G401 (cell line): Measurements from ENCODE around the gene ST7L. TPM values are rescaled to one million over a fixed set of nuclear protein-coding genes. Genes with fewer than 3 reads are reported as not detected.
A peak's percentile ranks its signal among the peaks of the same experiment; 100 is the strongest.

Experiments used
- DNase-seq: peaks from one replicate; pipeline ENCODE4 v3.0.0-alpha.2; 2015; ENCODE audit warnings: low spot score
- in situ Hi-C: cut with HindIII; loops from 2 replicates; pipeline ENCODE4 v1.10.0; 2016; ENCODE audit warnings: low sequenced_read_pairs, mixed read lengths
- total RNA-seq: library from RNA; depleted of rRNA; stranded (reverse); fragments of >200 nt; shearing (Covaris generic); gene quantifications from 2 replicates; pipeline ENCODE4 v1.2.3, GENCODE V29; 2014

Gene ST7L
- total RNA-seq, 1 experiment from 2014 or later = 34.4 TPM

GRCh38 chr1:112557385-112557784 lies 61.6 kb downstream of the ST7L start:
- no peak for DNase-seq
- in situ Hi-C loops = no loop called here

GRCh38 chr1:112554411-112554810 lies 64.5 kb downstream of the ST7L start:
- DNase-seq = no peak
- in situ Hi-C loops = no loop called here

GRCh38 chr1:112549590-112549989 lies 69.4 kb downstream of the ST7L start:
- DNase-seq = no peak
- in situ Hi-C loops = no loop called here

GRCh38 chr1:112548547-112548946 lies 70.4 kb downstream of the ST7L start:
- in situ Hi-C loops = no loop called here
- DNase-seq = no peak

GRCh38 chr1:112546076-112546475 lies 72.9 kb downstream of the ST7L start:
- in situ Hi-C loops = no loop called here
- DNase-seq = no peak

- DNase-seq = no peak
- in situ Hi-C loops = no loop called here
Observed at GRCh38 chr1:112544751-112545150, 74.2 kb downstream of the ST7L start.

- in situ Hi-C loops = no loop called here
- DNase-seq = no peak
Observed at GRCh38 chr1:112544011-112544688, 74.8 kb downstream of the ST7L start.

GRCh38 chr1:112542206-112542973 lies 76.6 kb downstream of the ST7L start:
- in situ Hi-C loops = no loop called here
- DNase-seq = no peak

GRCh38 chr1:112541299-112541698 lies 77.6 kb downstream of the ST7L start:
- DNase-seq = no peak
- in situ Hi-C loops = no loop called here

- DNase-seq = no peak
- in situ Hi-C loops = no loop called here
Observed at GRCh38 chr1:112540226-112540794, 78.6 kb downstream of the ST7L start.

GRCh38 chr1:112538883-112539282 lies 80.1 kb downstream of the ST7L start:
- in situ Hi-C loops = no loop called here
- no peak for DNase-seq

GRCh38 chr1:112537456-112537855 lies 81.5 kb downstream of the ST7L start:
- in situ Hi-C loops = no loop called here
- no peak for DNase-seq

GRCh38 chr1:112536561-112536960 lies 82.4 kb downstream of the ST7L start:
- no peak for DNase-seq
- in situ Hi-C loops = no loop called here

- DNase-seq = no peak
Observed at GRCh38 chr1:112533029-112533428, 85.9 kb downstream of the ST7L start.

GRCh38 chr1:112532064-112532463 lies 86.9 kb downstream of the ST7L start:
- DNase-seq = no peak
- in situ Hi-C loops = no loop called here

More at GRCh38 chr1:112533029-112533428, 85.9 kb downstream of the ST7L start:
- in situ Hi-C loops = no loop called here

- no peak for DNase-seq
- in situ Hi-C loops = no loop called here
Observed at GRCh38 chr1:112530832-112531231, 88.1 kb downstream of the ST7L start.

GRCh38 chr1:112529301-112529700 lies 89.6 kb downstream of the ST7L start:
- in situ Hi-C loops = no loop called here
- DNase-seq = no peak

- DNase-seq = peak; percentile 10
- in situ Hi-C loops = no loop called here
Observed at GRCh38 chr1:112528076-112528475, 90.9 kb downstream of the ST7L start.

GRCh38 chr1:112527266-112528010 lies 91.5 kb downstream of the ST7L start:
- in situ Hi-C loops = no loop called here
- DNase-seq = peak; percentile 46

- DNase-seq = peak; percentile 10
- in situ Hi-C loops = no loop called here
Observed at GRCh38 chr1:112524986-112525385, 94.0 kb downstream of the ST7L start.
